CD14-positive monocyte (primary cell): Measurements from ENCODE around the gene PARP2. TPM values are rescaled to one million over a fixed set of nuclear protein-coding genes. Genes with fewer than 3 reads are reported as not detected.

ENCODE experiments used
- DNase-seq, 3 donors: peaks; one replicate each; pipeline ENCODE4 v3.0.0-alpha.2; 2011 to 2022
- H2AFZ ChIP-seq: 2 replicates; pipeline ENCODE4 v1.6.0; 2012; ENCODE audit warnings: mild to moderate bottlenecking, low read depth, low read length, inconsistent platforms; ENCODE audit not compliant: insufficient read depth, poor library complexity, severe bottlenecking
- H3K27ac ChIP-seq, 2 donors: 1 replicate in 1 of 2; 2 replicates in 1 of 2; pipeline ENCODE4 v1.5.1; 2012 to 2013; ENCODE audit warnings: low read length in 2 of 2, control low read depth in 1 of 2, inconsistent platforms in 1 of 2, low read depth in 1 of 2, mild to moderate bottlenecking in 1 of 2
- H3K27me3 ChIP-seq, 2 donors: one replicate each; pipeline versions ENCODE4 v1.6.0 to v1.6.1; 2011 to 2013; ENCODE audit warnings: low read length in 2 of 2; ENCODE audit not compliant: control insufficient read depth in 2 of 2, insufficient read depth in 2 of 2
- H3K36me3 ChIP-seq, 2 donors: replicated peaks in 1 of 2; 1 replicate in 1 of 2; 2 replicates in 1 of 2; pipeline versions ENCODE4 v1.5.1 to v1.6.1; 2012 to 2013; ENCODE audit warnings: low read length in 2 of 2, control low read depth in 1 of 2, inconsistent platforms in 1 of 2, mild to moderate bottlenecking in 1 of 2; ENCODE audit not compliant: insufficient read depth in 2 of 2, control insufficient read depth in 1 of 2
- H3K4me1 ChIP-seq, 2 donors: 1 replicate in 1 of 2; 2 replicates in 1 of 2; pipeline versions ENCODE4 v1.5.1 to v1.6.1; 2012 to 2013; ENCODE audit warnings: low read length in 2 of 2, control low read depth in 1 of 2, inconsistent platforms in 1 of 2, mild to moderate bottlenecking in 1 of 2, moderate library complexity in 1 of 2; ENCODE audit not compliant: insufficient read depth in 2 of 2, control insufficient read depth in 1 of 2
- H3K4me2 ChIP-seq: replicated peaks from 2 replicates; pipeline ENCODE3; 2012; ENCODE audit warnings: low read length, moderate library complexity, mild to moderate bottlenecking; ENCODE audit not compliant: poor library complexity, severe bottlenecking; ENCODE audit errors: extremely low read depth
- H3K4me3 ChIP-seq, 3 experiments: fragments of 200-600 bp in 1 of 3; sonication (generic) in 1 of 3; replicated peaks in 1 of 3; 1 replicate in 2 of 3; 2 replicates in 1 of 3; pipeline ENCODE4 v1.5.1; 2011 to 2013; ENCODE audit warnings: low read length in 3 of 3, mild to moderate bottlenecking in 3 of 3, control low read depth in 2 of 3, low read depth in 2 of 3, inconsistent platforms in 1 of 3, moderate library complexity in 1 of 3
- H3K79me2 ChIP-seq: 2 replicates; pipeline ENCODE4 v1.6.0; 2012; ENCODE audit warnings: mild to moderate bottlenecking, control low read depth, inconsistent platforms, low read length, moderate library complexity; ENCODE audit not compliant: insufficient read depth
- H3K9ac ChIP-seq: 2 replicates; pipeline ENCODE4 v1.6.0; 2017; ENCODE audit warnings: low read length, mild to moderate bottlenecking; ENCODE audit not compliant: insufficient read depth, poor library complexity, severe bottlenecking
- H3K9me3 ChIP-seq, 2 donors: replicated peaks in 1 of 2; 1 replicate in 1 of 2; 2 replicates in 1 of 2; pipeline versions ENCODE4 v1.5.1 to v1.6.1; 2012 to 2013; ENCODE audit warnings: low read length in 2 of 2, control low read depth in 1 of 2; ENCODE audit not compliant: control insufficient read depth in 1 of 2, insufficient read depth in 1 of 2
- H4K20me1 ChIP-seq: 2 replicates; pipeline ENCODE4 v1.6.0; 2012; ENCODE audit warnings: mild to moderate bottlenecking, low read length, control low read depth, moderate library complexity; ENCODE audit not compliant: insufficient read depth
- H3K27ac Mint-ChIP-seq, 7 donors: one replicate each; pipeline ENCODE4 v1.8.0; 2020; ENCODE audit warnings: mild to moderate bottlenecking in 7 of 7, mixed read lengths in 7 of 7, moderate library complexity in 6 of 7, inconsistent platforms in 2 of 7
- H3K27me3 Mint-ChIP-seq, 3 donors: one replicate each; pipeline ENCODE4 v1.8.0; 2021 to 2022; ENCODE audit warnings: low read depth in 3 of 3, mild to moderate bottlenecking in 3 of 3, mixed read lengths in 3 of 3, moderate library complexity in 3 of 3, inconsistent platforms in 1 of 3
- H3K36me3 Mint-ChIP-seq, 2 donors: one replicate each; pipeline ENCODE4 v1.8.0; 2020; ENCODE audit warnings: mixed read lengths in 2 of 2, inconsistent platforms in 1 of 2, mild to moderate bottlenecking in 1 of 2
- H3K4me1 Mint-ChIP-seq: one replicate; pipeline ENCODE4 v1.8.0; 2020; ENCODE audit warnings: mild to moderate bottlenecking, mixed read lengths
- H3K4me3 Mint-ChIP-seq, 2 donors: one replicate each; pipeline ENCODE4 v1.8.0; 2020; ENCODE audit warnings: mild to moderate bottlenecking in 2 of 2, mixed read lengths in 2 of 2, moderate library complexity in 1 of 2
- H3K9me3 Mint-ChIP-seq, 7 donors: one replicate each; pipeline ENCODE4 v1.8.0; 2020 to 2022; ENCODE audit warnings: mixed read lengths in 7 of 7, mild to moderate bottlenecking in 6 of 7, moderate library complexity in 6 of 7, inconsistent platforms in 2 of 7
- WGBS: methylation state at CpG from one replicate; pipeline ENCODE4 v1.1.5; 2013; ENCODE audit warnings: missing lambda C conversion rate; ENCODE audit not compliant: insufficient coverage; 5-methylcytosine and 5-hydroxymethylcytosine counted together
- intact Hi-C, 2 donors: fragments of 100-400 bp; cut with micrococcal nuclease; formaldehyde crosslinking; loops; one replicate each; pipeline versions ENCODE4 v1.15.0 to v1.15.1; 2023
- polyA plus RNA-seq, 3 donors: library from polyadenylated mRNA; depleted of rRNA in 1 of 3; unstranded in 2 of 3; stranded (reverse) in 1 of 3; fragments of 300-500 nt in 2 of 3; fragments of >200 nt in 1 of 3; fragmentation: Illumina TruSeq in 2 of 3; gene quantifications; 1 replicate in 2 of 3; 2 replicates in 1 of 3; pipeline ENCODE4 v1.2.3, GENCODE V29; 2012 to 2021
- TF ChIP-seq, protein P1 (sequence below): fragments of 200-600 bp; IDR thresholded peaks from one replicate; pipeline ENCODE4 v1.8.0; 2022; ENCODE audit warnings: antibody characterized with exemption, mild to moderate bottlenecking

The PARP2 gene
- polyA plus RNA-seq, 3 donors, result 1.8 to 7.3 (median 3.9) TPM

DNA sequence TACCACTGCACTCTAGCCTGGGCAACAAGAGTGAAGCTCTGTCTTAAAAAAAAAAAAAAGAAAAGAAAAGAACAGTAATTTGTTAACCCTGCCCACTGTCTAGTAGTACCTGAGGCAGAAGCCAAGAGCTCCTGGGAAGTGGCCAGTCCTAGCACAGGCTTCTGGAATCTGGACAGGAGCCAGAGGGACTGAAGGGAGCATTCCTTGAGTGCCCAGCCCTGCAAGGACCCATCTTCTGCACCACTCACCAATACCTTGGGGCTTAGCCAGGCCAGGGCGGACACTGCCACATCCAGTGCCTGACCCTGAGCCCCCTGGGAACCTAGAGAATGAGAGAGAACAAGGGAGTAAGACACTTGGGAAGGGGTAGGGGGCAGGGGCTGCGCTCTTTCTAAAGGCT is 33.7 kb downstream of the PARP2 start:
- Histone ChIP-seq H3K27ac (no peak overlapping the region), H3K4me1 (no peaks in the 10 kb centered on the region), H3K9me3 (no peaks in the 10 kb centered on the region), H3K4me2 (no peak overlapping the region), H2AFZ (no peak overlapping the region), H3K9ac (no peak overlapping the region), H3K4me3 (no peak overlapping the region), H3K27me3 (no peaks in the 10 kb centered on the region), H3K36me3 (peaks cover 94 to 100% of the 10 kb centered on the region in 2 donors), H3K79me2 (no peaks in the 10 kb centered on the region), H4K20me1 (peaks cover 80% of the 10 kb centered on the region)
- WGBS, result no CpG with 5 or more reads among the region's 2 CpGs
- Mint-ChIP-seq H3K27ac (no peak overlapping the region), H3K4me1 (no peaks in the 10 kb centered on the region), H3K27me3 (peaks cover 0 to 2% (median 0%) of the 10 kb centered on the region in 3 donors), H3K9me3 (no peaks in the 10 kb centered on the region), H3K4me3 (no peak overlapping the region), H3K36me3 (peaks cover 95 to 99% of the 10 kb centered on the region in 2 donors)
- DNase-seq, result no peak
- intact Hi-C loops, result no loop called here
- TF ChIP-seq, protein P1, sequence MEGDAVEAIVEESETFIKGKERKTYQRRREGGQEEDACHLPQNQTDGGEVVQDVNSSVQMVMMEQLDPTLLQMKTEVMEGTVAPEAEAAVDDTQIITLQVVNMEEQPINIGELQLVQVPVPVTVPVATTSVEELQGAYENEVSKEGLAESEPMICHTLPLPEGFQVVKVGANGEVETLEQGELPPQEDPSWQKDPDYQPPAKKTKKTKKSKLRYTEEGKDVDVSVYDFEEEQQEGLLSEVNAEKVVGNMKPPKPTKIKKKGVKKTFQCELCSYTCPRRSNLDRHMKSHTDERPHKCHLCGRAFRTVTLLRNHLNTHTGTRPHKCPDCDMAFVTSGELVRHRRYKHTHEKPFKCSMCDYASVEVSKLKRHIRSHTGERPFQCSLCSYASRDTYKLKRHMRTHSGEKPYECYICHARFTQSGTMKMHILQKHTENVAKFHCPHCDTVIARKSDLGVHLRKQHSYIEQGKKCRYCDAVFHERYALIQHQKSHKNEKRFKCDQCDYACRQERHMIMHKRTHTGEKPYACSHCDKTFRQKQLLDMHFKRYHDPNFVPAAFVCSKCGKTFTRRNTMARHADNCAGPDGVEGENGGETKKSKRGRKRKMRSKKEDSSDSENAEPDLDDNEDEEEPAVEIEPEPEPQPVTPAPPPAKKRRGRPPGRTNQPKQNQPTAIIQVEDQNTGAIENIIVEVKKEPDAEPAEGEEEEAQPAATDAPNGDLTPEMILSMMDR, result no peak

DNA sequence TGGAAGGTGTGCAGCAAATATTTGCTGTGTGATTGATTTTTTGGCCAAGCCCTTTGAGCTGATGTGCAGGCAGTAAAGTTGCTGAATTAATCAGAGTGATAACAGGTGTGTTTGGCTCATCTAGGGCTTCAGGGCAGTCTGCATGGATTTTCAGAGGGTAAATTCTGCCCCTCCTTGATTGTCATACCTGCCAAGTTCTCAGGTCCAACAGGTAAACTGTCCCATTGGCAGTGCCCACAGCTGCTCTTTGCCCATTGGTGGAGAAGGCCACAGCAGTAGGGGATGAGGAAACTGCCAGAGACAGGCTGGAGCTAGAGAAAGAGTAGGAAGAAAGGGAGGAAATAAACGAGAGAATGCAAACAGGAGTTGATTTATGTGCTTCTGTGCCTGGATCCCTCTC is 36.3 kb downstream of the PARP2 start:
- Histone ChIP-seq H3K9ac (no peak overlapping the region), H3K36me3 (peaks cover 94 to 100% of the 10 kb centered on the region in 2 donors), H3K27ac (no peak overlapping the region), H3K79me2 (no peaks in the 10 kb centered on the region), H2AFZ (no peak overlapping the region), H3K4me2 (no peak overlapping the region), H3K4me1 (no peaks in the 10 kb centered on the region), H4K20me1 (peaks cover 87% of the 10 kb centered on the region), H3K27me3 (no peaks in the 10 kb centered on the region), H3K9me3 (no peaks in the 10 kb centered on the region), H3K4me3 (no peak overlapping the region)
- no peaks in the 10 kb centered on the region for H3K4me1 Mint-ChIP-seq
- H3K36me3 Mint-ChIP-seq, result peaks cover 96 to 99% of the 10 kb centered on the region in 2 donors
- 63% methylated on average over 1 of the region's 1 CpG for WGBS
- no peak for DNase-seq
- H3K9me3 Mint-ChIP-seq, result no peaks in the 10 kb centered on the region
- peak overlapping the region in 1 of 7 donors; percentile 56 for H3K27ac Mint-ChIP-seq
- TF ChIP-seq, protein P1, result no peak
- no peaks in the 10 kb centered on the region for H3K27me3 Mint-ChIP-seq
- no peak overlapping the region for H3K4me3 Mint-ChIP-seq
- intact Hi-C loops, result no loop called here
